ENCODE measurements around the gene TOPBP1. TPM values are rescaled to one million over a fixed set of nuclear protein-coding genes. Genes with fewer than 3 reads are reported as not detected.
"Not testable (repeated sequence)": the region's sequence is repeated elsewhere in the genome, so short reads cannot be mapped to it uniquely, and the experiment has no call there.

Gene TOPBP1
- total and polyA plus RNA-seq, 2 experiments from 2014 or later: 8.0 to 29.0 TPM

DNA sequence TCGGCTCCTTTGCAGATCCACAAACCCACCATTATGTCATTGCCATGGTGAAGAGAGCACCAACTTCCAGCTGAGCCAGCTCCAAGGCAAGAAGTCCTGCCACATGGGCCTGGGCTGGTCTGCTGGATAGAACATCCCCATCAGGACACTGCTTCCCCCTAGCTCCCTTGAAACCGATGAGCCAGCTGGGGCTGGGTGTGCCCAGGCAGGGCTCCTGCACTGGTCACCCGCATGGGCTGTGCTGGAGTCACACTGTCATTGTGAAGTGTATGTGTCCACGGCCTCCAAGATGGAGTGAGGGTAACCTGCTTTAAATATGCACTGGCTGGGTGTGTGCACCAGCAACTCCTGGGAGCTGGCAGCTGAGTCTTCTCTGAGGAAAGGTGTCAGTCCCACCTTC, 31.0 kb upstream of the TOPBP1 start:
- no peaks in the 10 kb centered on the region for H3K36me3 ChIP-seq (replicated peaks; ENCODE audit: insufficient read depth, low read depth)
- TF ChIP-seq, protein P1, sequence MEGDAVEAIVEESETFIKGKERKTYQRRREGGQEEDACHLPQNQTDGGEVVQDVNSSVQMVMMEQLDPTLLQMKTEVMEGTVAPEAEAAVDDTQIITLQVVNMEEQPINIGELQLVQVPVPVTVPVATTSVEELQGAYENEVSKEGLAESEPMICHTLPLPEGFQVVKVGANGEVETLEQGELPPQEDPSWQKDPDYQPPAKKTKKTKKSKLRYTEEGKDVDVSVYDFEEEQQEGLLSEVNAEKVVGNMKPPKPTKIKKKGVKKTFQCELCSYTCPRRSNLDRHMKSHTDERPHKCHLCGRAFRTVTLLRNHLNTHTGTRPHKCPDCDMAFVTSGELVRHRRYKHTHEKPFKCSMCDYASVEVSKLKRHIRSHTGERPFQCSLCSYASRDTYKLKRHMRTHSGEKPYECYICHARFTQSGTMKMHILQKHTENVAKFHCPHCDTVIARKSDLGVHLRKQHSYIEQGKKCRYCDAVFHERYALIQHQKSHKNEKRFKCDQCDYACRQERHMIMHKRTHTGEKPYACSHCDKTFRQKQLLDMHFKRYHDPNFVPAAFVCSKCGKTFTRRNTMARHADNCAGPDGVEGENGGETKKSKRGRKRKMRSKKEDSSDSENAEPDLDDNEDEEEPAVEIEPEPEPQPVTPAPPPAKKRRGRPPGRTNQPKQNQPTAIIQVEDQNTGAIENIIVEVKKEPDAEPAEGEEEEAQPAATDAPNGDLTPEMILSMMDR (IDR thresholded peaks at IDR 0.05; ENCODE audit: poor library complexity): no peak
- TF ChIP-seq EZH2 (IDR thresholded peaks at IDR 0.05; ENCODE audit: borderline replicate concordance) (no peak), EZH2phosphoT487 (IDR thresholded peaks at IDR 0.05; ENCODE audit: low read depth, severe bottlenecking, unreplicated experiment) (no peak)
- H2AFZ ChIP-seq: no peak overlapping the region
- no peaks in the 10 kb centered on the region for H3K9me2 ChIP-seq (replicated peaks; ENCODE audit: insufficient read depth)
- no peak overlapping the region for H3K4me3 ChIP-seq
- no peaks in the 10 kb centered on the region for H3K9me3 ChIP-seq (ENCODE audit: low read depth)
- WGBS (ENCODE audit: low lambda C conversion rate, missing lambda C conversion rate): 92% methylated on average over 4 of the region's 4 CpGs
- H3K79me2 ChIP-seq: no peaks in the 10 kb centered on the region
- no peak for DNase-seq (ENCODE audit: low spot score)
- H3K4me1 ChIP-seq (ENCODE audit: insufficient read depth): no peaks in the 10 kb centered on the region
- H3K4me2 ChIP-seq: no peak overlapping the region
- no peaks in the 10 kb centered on the region for H4K20me1 ChIP-seq (ENCODE audit: insufficient read depth, poor library complexity, severe bottlenecking)
- no peaks in the 10 kb centered on the region for H3K27me3 ChIP-seq
- H3K27ac ChIP-seq: no peak overlapping the region

DNA sequence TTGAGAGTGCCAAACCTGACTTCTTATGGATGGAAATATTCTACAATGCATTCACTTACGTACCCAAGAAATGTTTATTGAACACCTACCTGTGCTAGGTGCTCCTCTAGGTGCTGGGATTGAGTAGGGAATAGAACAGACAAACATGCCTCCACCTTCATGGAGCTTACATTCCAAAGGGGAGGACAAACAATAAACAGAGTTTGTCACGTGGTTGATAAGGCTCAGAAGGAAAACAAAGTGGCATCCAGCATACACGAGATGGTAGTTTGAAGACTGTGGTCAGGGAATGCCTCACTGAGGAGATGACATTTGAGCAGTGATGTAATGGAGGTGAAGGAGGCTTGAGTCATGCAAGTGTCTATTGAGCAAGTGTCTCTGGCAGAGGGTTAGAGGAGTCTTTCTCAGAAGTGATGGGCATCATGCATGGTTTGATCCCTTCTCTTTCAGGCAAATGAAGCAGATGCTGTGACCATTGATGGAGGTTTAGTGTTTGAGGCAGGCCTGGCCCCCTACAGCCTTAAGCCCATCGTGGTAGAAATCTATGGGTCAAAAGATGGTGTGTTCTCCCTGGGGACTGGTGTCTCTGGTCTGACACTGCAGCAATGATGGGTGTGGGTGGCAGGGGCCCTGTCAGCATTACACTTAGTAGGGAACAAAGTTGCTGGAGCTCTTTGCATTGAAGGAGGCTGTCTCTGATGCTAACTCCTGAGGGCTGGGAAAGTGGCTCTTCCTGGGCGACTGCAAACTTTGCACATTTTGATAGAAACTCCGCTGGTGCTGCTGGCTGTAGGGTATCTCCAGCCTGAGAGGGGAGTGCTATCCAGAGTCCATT, 29.7 kb upstream of the TOPBP1 start:
- H3K4me3 ChIP-seq: no peak overlapping the region
- H3K4me2 ChIP-seq: no peak overlapping the region

DNA sequence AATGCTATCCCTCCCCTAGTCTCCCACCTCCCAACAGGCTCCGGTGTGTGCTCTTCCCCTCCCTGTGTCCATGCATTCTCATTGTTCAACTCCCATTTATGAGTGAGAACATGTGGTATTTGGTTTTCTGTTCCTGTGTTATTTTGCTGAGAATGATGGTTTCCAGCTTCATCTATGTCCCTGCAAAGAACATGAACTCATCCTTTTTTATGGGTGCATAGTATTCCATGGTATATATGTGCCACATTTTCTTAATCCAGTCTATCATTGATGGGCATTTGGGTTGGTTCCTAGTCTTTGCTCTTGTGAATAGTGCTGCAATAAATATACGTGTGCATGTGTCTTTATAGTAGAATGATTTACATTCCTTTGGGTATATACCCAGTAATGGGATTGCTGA, 16.3 kb upstream of the TOPBP1 start:
- not testable (repeated sequence) for H3K27ac ChIP-seq; H4K20me1 ChIP-seq (ENCODE audit: insufficient read depth, poor library complexity, severe bottlenecking); H3K4me2 ChIP-seq; DNase-seq (ENCODE audit: low spot score); H3K79me2 ChIP-seq; H2AFZ ChIP-seq; H3K9me2 ChIP-seq (replicated peaks; ENCODE audit: insufficient read depth); H3K9me3 ChIP-seq (ENCODE audit: low read depth); H3K36me3 ChIP-seq (replicated peaks; ENCODE audit: insufficient read depth, low read depth); H3K4me3 ChIP-seq
- H3K4me1 ChIP-seq (ENCODE audit: insufficient read depth): peaks cover 19% of the 10 kb centered on the region
- WGBS (ENCODE audit: low lambda C conversion rate, missing lambda C conversion rate): 100% methylated on average over 2 of the region's 2 CpGs
- peaks cover 26% of the 10 kb centered on the region for H3K27me3 ChIP-seq

More for the DNA sequence above, 29.7 kb upstream of the TOPBP1 start:
- Histone ChIP-seq H3K27me3 (no peaks in the 10 kb centered on the region), H4K20me1 (ENCODE audit: insufficient read depth, poor library complexity, severe bottlenecking) (no peaks in the 10 kb centered on the region), H3K9me2 (replicated peaks; ENCODE audit: insufficient read depth) (no peaks in the 10 kb centered on the region), H3K9me3 (ENCODE audit: low read depth) (no peaks in the 10 kb centered on the region), H2AFZ (no peak overlapping the region), H3K27ac (no peak overlapping the region), H3K36me3 (replicated peaks; ENCODE audit: insufficient read depth, low read depth) (no peaks in the 10 kb centered on the region), H3K4me1 (ENCODE audit: insufficient read depth) (no peaks in the 10 kb centered on the region), H3K79me2 (no peaks in the 10 kb centered on the region)
- 79% methylated on average over 6 of the region's 6 CpGs for whole genome bisulfite sequencing (ENCODE audit: low lambda C conversion rate, missing lambda C conversion rate)
- no peak for DNase-seq (ENCODE audit: low spot score)
- TF ChIP-seq EZH2phosphoT487 (IDR thresholded peaks at IDR 0.05; ENCODE audit: low read depth, severe bottlenecking, unreplicated experiment): no peak
- TF ChIP-seq, protein P1 (IDR thresholded peaks at IDR 0.05; ENCODE audit: poor library complexity): no peak
- no peak for TF ChIP-seq EZH2 (IDR thresholded peaks at IDR 0.05; ENCODE audit: borderline replicate concordance)

DNA sequence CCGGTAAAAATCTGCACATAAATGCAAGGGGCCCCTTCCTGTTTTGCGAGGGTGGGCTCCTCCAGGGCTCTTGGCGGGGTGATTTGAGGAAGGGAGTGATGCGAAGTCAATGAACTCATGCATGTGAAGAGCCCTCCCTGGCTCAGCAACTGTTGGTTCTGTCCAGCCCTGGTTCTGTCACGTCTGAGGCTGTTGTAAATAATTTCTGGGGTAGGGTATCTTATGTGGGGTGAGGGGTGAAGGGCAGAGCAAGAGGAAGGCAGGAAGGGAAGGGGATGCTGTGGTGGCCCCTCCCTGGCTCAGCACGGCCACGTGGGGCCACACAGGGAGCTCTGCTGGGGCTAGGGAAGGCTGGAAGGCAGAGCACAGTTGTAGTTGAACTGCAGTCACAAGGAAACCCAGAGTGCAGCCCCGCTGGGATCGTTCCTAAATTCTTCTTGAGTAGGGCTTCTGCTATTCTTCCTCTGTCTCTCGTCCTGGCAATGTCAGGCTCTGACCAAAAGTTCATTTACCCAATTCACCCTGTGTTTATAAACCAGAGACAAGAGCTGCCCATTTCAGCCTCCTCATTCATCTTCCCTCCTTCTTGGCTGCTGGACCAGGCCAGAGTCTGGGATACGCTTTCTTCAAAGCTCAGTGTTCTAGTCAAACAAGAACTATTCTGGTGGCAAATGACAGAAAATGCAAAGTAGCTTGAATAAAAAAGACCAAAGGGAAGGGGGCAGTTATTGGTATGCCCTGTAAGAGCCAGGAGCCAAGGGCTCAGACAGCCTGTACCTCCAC, 14.8 kb upstream of the TOPBP1 start:
- peaks cover 19% of the 10 kb centered on the region for H3K4me1 ChIP-seq (ENCODE audit: insufficient read depth)
- 59% methylated on average over 11 of the region's 11 CpGs for WGBS (ENCODE audit: low lambda C conversion rate, missing lambda C conversion rate)
- no peaks in the 10 kb centered on the region for H3K36me3 ChIP-seq (replicated peaks; ENCODE audit: insufficient read depth, low read depth)
- no peaks in the 10 kb centered on the region for H3K79me2 ChIP-seq
- no peak overlapping the region for H3K4me2 ChIP-seq
- peaks cover 30% of the 10 kb centered on the region for H3K27me3 ChIP-seq
- H3K4me3 ChIP-seq: no peak overlapping the region
- no peaks in the 10 kb centered on the region for H3K9me3 ChIP-seq (ENCODE audit: low read depth)
- no peaks in the 10 kb centered on the region for H4K20me1 ChIP-seq (ENCODE audit: insufficient read depth, poor library complexity, severe bottlenecking)
- TF ChIP-seq EZH2 (IDR thresholded peaks at IDR 0.05; ENCODE audit: borderline replicate concordance) (no peak), EZH2phosphoT487 (IDR thresholded peaks at IDR 0.05; ENCODE audit: low read depth, severe bottlenecking, unreplicated experiment) (no peak)
- TF ChIP-seq, protein P1 (IDR thresholded peaks at IDR 0.05; ENCODE audit: poor library complexity): no peak
- H3K27ac ChIP-seq: no peak overlapping the region
- no peak for DNase-seq (ENCODE audit: low spot score)
- H3K9me2 ChIP-seq (replicated peaks; ENCODE audit: insufficient read depth): no peaks in the 10 kb centered on the region
- H2AFZ ChIP-seq: no peak overlapping the region
